HUDEP-2 (cell line): ENCODE results near the gene CFAP45.

Source experiments
- DNase-seq, 76 experiments: peaks; one replicate each; lab custom pipeline; 2025; ENCODE audit not compliant: unreplicated experiment in 76 of 76; lab: John Stamatoyannopoulos, UW

Gene CFAP45

DNA sequence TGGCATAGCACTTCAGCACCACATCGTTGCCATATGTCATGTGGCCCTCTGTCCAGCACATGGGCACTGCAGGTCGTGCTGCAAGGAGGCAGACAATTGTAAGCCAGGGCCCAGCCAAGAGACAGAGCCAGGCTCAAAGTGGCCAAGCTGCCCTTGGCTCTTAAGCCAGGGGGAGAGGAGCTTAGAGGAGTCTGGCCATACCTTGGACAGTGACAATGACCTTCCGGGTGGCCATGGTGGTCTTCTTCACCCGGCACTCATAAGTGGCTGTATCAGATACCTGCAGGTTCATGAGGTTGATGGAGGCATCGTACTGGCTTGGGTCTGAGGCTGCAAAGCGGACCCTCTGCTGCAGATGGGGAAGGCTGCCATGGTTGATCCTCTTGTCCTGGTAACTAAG, 42.1 kb downstream of the CFAP45 start:
- no peak for DNase-seq

DNA sequence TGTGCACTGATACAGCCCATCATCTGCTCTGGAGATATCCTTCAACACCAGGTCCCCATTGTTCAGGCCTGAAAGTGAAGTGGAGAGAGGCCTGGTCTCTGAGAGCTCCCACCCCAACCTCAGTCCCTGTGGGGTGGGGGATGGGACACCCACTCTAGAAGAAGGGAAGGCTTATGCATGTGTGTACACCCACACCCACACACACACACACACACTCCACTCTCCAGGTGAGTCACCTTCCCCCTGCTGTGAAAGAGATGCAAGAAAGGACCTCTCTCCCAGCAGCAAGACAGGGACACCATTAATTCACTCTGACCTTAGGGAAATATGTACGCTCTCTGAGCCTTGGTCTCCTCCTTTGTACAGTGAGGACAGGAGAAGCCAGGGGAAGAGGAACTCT, 43.4 kb downstream of the CFAP45 start:
- DNase-seq, result no peak

DNA sequence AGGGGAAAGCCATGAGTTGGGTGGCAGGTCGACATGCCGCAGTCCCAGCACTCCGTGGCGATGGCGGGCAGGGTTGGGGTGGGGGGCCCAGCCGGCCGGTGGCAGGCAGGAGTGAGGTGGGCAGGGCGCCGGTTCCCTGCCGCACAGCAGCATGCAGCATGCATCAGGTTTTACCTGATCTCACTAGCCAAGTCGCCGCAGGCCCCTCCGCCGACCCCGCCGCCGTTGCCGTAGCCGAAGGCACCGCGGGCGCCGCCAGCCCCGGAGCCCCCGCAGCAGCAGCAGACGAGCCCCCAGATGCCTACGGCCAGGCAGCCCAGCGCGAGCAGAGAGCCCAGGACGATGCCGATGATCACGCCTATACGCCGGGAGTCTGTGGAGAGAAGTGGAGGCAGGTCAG, 44.3 kb downstream of the CFAP45 start:
- no peak for DNase-seq

DNA sequence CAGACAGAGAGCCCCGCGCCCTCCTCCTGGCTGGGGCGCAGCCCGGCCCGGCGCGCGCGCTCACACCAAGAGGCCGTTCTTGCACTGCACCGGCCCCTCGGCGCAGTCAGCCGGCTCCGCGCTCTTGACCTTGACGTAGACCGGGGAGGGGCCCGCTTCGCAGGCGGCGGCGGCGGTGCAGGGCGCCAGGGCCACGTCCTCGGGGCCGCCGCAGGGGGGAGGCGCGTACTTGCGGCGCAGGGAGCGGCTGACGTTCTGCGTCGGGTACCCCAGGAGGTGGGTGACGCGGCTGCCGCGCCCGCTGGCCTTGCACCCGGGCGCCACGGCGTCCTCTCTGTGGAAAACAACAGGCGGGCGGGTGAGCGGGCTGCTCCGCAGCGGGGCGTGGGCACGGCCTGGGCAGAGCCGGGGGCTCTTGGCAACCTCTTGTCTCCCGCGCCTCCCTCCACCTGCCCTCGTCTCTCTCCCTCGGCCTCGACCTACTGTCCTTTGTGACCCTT, 45.2 kb downstream of the CFAP45 start:
- peak in 22 of 76 experiments; percentile 4 to 43 (median 17) for DNase-seq

DNA sequence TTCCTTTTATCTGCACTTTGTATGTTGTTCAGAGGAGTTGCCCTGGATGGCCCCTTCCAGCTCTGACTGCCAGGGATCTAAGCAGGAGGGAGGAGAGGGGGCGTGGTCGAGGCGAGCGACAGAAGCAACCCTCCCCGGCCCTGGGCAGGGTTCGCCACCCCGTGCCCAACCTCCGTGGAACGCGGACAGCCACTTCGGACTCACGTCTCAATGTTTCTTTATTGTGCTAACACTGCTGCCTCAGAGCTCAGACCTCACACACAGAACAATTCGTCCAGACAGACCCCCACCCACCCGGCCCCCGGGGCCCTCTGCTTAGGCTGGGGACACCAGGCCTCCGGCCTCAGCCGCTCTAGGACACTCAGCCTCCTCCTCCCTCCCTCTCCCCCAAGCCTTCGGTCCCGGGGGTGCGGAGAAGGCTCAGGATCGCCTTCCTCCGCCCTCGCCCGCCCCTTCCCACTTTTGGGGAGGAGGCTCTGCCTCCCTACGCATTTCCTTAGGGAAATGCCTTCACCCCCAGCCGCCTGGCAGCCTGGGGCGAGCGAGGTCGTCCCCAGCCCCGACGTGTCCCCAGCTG, 45.8 kb downstream of the CFAP45 start:
- no peak for DNase-seq

DNA sequence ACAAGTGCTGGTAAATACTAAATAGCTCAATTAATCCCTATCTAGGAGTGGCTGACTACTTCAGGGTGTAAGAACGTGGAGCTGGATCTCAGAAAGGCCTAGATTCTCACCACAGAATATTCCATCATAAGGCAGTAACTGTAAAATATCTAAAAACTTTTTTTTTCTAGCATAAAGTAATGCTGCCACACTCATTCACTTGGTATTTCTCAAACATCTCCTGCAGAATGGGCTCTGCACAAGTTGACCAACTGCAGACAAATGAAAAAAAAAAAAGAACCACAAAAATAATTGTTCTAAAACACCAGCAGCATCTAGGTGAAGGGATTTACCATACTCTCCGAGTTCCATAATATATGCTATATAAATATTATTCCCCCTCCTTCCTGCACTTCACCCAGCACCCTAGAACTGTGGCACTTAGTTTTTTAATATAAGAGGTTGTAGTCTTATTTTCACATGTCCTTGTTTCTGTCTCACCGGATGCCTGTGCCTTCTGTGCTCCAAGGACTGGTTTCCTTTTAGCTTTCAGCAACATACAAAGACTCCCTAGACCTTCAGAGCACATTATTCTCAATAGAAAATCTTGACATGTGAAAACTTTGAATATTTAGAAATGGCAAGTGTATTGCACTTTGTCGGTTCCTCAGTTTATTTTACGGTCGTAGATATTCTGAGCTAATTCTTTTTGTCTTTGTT, 46.4 kb downstream of the CFAP45 start:
- no peak for DNase-seq

DNA sequence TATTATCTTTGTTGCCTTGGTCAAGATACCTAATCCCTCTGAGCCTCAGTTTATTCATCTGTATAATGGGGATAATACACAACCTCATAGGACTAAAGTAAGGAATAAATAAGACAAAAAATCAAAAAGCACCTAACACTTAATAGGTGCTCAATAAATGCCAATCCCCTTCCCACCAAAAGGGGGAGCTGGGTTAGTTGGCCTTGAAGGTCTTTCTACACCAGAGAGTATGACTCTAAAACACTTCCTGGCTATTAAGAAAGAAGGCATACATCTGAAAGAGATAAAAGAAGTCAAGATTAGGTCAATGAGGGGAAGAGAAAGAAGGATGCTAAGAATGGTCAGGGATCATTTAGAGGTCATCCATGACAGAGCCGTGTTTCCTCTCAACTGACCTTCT, 48.6 kb downstream of the CFAP45 start:
- peak in 1 of 76 experiments; percentile 9 for DNase-seq

DNA sequence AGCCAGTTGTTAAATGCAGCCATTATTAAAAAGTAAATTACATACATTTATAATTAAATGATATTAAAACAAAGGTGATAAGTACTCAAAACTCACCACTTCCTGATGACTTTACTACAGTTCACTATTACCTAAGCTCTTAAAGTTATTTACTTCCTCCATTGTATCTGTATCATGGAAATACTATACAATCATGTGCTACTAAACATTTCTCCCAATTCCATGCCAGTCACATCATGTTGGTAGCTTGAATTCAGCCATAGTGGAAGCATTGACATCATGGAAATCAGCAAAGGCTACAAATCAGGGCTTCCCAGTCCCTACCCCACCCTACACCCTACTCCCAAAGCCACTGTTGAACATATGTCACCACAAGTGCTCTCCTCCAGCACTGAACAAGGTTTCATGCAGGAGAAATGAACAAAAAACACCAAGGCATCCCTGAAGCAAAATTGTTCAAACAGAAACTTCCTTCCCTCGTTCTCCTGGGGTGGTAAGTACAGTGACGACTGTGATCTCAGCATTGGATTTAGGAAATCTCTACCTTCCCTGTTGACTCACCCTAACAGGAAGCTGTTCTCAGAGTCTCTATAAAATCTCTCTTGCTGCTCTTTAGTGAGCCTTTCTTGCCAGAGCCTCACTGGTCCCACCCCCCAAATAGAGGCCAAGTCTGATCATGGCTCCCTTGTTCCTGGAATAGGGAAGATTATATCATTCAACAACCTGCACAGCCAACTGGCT, 50.2 kb downstream of the CFAP45 start:
- DNase-seq, result no peak

DNA sequence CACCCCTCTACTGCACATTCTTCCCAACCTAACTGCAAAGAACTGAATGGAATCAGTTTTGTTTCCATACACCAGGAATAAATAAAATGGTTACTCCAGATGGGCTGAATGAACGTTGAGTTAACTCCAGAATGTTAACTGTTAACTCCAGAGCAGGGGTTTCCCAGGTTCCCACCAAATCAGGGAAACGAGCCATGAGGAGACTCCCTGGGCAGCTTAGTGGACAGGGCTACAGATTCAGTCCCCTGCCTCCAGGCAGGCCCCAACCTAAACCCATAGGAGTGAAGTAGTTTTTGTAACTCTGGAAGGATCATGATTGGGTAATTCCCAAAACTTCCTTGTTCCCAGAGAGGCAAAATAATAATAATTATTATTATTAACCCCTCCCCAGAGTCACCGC, 51.6 kb downstream of the CFAP45 start:
- no peak for DNase-seq

DNA sequence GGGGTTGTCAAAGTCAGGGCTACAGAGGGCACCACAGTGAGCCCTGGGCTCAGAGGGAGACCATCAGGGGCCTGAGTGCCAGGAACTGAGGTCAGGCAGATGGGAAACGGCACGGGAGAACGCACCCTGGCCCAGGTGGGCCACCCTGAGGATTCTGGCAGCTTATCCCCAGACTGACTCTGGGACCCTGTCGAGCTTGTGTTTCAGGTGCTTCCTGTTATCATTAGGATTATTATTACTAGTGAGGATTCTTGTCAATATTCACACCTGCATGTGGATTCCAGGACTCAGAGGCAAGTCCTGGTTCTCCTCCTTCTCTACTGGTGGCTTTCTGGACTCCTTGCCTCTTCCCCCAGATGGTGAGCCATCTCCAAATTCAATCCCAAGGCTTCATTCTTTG, 52.7 kb downstream of the CFAP45 start:
- DNase-seq, result no peak

DNA sequence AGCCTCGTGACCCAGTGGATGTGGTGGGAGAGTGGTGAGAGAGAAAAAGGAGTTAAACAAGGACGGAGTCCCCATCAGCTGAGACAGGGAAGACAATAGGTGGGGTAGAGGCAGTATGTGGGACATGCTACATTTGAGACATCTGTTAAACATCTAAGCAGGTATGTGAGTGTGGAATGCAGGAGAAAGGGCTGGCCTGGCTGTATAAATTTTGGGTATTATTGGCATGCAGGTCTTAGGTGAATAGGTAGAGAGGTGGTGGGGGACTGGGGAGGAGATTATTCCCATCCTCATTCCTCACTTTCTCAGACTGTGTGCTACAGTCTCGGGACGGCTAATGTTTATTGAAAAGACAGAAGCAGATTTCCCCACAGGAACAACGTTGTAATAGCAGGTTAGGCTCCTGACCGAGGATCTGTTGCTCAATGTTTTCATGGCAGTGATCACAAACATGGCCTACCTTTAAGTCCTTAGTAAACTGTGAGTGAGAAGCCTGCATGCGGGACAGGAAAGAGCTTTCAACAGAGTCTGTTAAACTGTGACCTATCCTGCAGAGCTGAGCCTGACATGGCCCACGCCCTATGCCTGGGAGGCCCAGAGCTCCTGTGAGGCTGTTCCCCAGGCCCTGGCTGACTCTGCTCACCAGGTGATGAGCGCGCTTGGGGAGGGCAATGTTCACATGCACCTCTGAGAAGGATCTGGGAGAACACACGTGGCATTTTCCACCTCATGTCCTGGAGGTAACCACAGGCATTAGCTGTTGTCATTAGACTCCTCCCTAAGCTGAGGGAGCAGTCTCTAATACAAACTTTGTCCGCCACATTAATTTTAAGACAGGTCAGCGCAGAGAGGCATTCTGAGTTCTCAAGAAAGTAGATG, 54.0 kb downstream of the CFAP45 start:
- no peak for DNase-seq

DNA sequence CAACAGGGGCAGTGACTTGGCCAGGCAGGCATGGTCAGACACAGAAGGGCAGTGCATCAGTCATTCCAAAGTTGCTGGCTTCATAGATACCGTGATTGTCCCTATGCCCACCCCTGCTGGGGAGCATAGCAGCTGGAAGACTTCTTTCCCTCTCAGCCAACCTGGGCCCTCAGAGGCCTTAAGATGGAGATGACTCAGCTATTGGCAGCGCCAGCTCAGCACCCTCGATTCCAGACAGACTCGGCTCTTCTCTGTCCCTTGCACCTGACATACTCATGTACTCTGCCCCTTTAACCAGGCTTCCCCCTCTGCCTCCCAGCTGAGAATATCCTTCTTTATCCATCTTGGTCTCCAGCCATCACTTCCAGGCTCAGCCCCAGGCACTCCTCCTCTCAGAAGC, 56.5 kb downstream of the CFAP45 start:
- DNase-seq, result no peak

DNA sequence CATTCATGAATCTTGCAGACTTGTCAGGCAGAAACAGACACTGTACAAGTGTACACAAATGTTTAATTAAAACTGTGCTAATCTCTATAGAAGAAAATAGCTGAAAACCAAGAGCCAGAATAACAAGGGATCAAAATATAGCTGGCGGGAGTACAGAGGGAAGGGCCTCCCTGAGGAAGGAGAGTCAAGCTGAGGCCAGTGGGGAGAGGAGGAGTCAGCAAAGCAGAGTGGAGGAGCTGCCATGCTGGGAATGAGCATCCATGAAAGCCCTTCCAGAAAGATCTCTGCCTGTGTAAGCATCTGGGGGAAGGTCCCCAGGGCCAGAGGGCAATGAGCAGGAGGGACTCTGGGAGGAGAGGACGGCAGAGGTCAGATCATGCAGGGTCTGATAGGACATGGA, 58.2 kb downstream of the CFAP45 start:
- no peak for DNase-seq

DNA sequence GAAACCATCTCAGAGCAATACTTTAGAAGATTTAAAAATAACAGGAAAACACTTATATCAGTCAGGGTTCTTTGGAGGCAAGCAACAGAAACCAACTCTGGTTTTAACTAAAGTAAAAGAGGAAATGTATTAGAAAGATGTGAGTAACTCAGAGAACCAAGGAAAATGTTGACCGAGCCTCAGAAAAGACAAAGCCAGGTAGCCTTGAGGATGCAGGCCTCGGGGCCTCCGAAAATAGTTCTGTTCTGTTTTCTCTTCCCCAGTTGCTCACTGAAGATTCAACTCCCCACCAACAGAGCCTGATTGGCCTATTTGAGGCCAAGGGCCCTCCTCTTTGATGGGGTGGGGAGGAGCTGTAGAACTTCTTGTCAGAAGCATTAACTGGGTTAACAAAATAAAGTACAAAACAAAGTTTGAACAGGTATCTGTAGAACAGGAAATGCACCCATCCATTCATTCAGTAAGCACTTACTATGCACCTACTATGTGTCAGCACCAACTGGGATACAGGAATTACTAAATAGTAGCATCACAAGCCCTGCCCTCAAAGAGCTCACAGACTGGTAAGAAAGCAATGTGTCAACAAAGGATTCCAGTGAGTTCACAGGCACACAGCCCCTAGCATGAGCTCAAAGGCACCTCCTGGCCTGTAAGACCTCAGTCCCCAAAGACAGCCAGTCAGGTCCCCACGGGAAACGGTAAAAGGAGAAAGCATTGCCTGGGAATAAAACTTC, 60.7 kb downstream of the CFAP45 start:
- no peak for DNase-seq

DNA sequence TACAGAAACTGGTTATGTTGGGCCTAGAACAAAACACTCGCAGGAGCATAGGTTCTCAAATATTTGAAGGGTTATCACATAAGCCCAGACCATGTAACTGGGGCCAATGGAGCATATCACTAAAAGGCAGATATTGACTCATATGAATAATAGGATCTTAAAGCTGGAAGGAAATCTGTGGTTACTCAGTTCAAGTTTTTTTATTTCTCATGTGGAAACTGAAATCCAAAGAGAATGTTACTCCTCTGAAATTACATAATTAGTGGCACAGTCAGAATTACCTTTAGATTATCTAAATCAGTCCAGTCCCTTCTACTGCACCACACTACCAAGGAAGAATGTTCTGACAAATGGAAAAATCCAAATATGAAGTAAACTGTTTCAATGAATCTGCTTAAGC, 61.2 kb downstream of the CFAP45 start:
- peak in 4 of 76 experiments; percentile 2 to 6 (median 4) for DNase-seq

DNA sequence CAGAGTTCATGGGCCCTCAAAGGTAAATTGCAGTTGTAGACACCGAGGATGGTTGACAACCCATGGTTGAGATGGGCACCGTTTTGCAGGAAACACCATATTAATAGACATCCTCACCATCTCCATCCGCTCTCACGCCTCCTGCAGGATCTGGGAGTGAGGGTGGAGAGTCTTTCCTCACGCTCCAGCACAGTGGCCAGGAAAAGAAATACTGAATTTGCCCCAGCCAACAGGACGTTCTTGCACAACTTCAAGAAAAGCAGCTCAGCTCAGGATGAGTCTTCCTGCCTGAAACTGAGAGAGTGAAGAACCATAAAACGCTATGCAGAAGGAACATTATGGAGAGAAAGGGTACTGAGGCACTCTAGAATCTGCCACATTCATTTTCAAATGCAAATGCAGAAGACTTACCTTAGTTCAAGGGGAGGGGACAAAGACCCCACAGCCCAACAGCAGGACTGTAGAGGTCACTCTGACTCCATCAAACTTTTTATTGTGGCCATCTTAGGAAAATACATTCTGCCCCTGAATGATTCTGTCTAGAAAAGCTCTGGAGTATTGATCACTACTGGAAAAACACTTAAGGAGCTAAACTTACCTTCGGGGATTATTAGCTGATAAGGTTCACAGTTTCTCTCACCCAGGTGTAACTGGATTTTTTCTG, 64.0 kb downstream of the CFAP45 start:
- DNase-seq, result no peak

DNA sequence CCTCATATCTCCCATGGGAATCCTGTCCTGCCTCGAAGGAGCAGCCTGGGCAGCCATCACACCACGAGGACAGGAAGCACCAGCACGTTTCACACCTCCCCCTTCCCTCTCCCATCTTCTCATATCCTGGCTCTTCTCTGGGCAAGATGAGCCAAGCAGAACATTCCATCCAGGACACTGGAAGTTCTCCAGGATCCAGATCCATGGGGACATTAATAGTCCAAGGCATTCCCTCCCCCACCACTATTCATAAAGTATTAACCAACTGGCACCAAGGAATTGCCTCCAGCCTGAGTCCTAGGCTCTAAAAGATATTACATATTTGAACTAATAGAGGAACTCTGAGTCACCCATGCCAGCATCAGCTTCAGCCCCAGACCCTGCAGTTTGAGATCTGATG, 64.6 kb downstream of the CFAP45 start:
- DNase-seq, result no peak

DNA sequence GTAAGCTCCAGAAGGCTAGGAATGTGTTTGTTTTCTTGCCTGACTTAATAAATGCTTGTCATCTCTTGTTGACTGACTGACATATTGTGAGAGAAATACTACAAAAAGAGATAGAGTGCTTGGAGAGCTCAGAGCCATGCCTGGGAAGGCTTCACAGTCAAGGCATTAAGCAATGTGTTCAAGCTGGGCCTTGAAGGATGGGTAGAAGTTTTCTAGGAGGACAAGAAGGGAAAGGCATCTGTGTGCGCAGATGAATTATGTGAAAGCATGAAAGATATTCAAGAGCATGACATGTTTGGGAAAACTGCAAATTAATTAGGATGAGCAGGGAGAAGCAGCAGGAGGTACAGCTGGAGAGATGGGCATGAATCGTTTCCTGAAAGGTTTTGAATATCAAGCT, 67.7 kb downstream of the CFAP45 start:
- DNase-seq, result no peak

DNA sequence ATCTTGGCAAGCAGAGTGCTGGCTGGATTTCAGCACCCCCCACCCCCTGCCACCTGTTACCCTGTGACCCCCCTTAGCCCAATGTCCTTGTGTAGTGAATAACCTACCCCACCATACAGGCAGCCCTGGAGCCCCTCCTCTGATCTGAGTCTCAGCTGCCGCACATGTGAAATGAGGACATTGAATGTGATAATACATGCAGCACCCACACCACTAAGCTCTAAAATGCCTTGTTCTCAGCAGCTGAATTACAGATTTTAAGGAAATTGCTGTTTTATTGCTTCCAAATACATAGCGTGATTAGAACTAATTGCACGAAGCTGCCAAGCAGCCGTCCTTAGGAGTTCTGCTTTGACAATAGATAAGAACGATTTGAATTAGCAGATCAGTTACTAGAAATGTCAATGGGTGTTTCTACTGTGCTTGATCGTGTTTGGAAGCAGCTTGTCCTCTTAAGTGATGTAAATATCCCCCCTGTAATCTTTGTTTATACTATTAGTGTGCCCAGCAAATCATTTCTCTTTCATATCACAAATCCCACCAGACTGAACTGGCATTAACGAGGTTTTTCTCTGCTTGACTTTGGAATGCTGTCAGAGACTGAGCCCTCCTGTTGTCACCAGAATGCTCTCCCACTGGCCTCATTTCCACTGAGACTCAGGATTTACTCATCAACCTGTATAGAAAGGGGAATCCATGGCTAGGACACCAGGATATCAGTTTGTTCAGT, 68.4 kb downstream of the CFAP45 start:
- DNase-seq, result no peak
